HG03139 (cell line): Measurements from ENCODE around the gene TLCD3B.
"Not testable (repeated sequence)": the region's sequence is repeated elsewhere in the genome, so short reads cannot be mapped to it uniquely, and the experiment has no call there.

ENCODE experiments used
- ATAC-seq: cut with Tn5 transposase; IDR thresholded peaks from one replicate; pipeline ENCODE4 v1.9.1; 2021; ENCODE audit not compliant: unreplicated experiment

The TLCD3B gene

DNA sequence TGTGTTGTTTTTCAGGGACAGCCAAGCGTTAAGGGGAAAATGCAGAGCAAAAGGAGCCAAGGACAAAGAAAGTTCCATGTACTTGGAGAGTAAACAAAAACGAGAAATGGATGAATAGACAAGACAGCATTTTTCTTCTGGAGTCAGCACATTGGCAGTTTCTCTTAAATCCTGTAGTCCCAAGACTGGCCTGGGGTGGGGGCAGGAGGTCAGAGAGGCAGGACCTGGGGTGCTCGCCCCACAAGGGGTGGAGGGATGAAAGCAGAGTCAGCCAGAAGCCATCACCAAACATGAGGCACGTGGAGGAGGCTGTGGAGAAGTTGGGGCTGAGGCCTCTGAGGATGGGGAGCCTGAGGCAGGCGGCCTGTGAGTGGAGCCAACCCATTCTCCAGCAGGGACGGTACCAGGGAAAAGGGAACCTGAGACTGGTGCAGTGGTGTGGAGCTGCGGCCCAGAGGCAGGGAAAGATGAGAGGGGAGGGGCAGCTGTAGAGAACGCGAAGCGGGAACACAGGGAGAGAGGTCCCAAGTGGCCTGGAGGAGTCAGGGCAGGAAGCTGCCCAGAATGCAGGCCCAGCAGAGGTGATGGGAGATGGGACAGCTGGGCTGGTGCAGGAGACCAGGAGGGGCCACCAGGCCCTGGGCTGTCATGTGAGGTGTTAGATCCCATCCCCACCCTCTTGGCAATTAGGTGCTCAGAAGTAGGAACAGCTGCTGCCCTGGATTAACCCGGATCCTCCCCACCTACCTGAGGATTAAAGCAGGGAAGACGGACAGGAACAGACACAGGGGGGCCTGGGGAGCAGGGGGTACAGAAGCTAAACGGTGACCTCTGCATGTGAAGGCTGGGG is 3.3 kb downstream of the TLCD3B start:
- ATAC-seq, result no peak

- no peak for ATAC-seq
These were observed 4.6 kb downstream of the TLCD3B start for GRCh38 chr16:30026449-30026848.

DNA sequence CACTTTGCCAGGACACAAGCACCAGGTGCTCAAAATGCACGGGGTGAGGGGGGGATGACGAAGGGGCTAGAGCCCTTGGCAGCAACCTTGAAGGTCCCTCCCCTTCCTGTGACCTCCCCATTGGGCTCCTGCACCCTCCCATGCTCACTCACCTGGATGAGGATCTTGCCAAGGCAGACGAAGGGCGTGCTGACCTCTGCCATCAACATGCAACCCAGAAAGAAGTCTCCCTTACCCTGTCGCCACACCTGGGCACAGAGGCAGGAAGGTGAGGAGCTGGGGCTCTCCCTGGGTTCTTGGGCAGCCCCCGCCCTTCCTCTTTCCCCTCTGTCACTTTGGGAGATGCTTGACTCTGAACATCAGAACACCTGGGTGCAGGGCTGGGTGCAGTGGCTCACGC is 5.5 kb downstream of the TLCD3B start:
- ATAC-seq, result no peak

- no peak for ATAC-seq
These were observed 5.9 kb downstream of the TLCD3B start for GRCh38 chr16:30025156-30025555.

- ATAC-seq, result no peak
These were observed 6.6 kb downstream of the TLCD3B start for GRCh38 chr16:30024451-30024850.

DNA sequence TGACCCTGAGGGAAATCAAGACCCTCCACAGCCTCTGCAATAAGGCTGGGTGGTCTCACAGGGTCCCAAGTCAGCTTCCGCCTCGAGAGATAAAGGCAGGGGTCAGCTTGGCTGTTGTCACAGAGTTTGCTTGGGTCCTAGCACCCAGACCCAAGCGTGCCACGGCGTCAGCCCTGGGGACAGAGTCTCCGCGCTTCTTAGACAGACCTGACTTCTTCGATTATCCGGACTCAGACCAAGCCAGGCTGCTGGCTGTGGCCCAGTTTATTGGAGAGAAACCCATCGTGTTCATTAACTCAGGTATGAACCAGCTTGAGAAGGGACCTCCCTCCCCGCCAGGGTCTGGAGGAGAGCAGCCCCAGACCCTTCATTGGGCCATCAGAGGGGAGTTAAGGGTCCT is 7.5 kb downstream of the TLCD3B start:
- ATAC-seq, result no peak

GRCh38 chr16:30022887-30023286 is 8.2 kb downstream of the TLCD3B start, which contains the start of gene C16orf92:
TSS of gene C16orf92 (plus strand) at chr16:30023198. CDS start at chr16:30023341, 143 bp downstream.
- no peak for ATAC-seq

DNA sequence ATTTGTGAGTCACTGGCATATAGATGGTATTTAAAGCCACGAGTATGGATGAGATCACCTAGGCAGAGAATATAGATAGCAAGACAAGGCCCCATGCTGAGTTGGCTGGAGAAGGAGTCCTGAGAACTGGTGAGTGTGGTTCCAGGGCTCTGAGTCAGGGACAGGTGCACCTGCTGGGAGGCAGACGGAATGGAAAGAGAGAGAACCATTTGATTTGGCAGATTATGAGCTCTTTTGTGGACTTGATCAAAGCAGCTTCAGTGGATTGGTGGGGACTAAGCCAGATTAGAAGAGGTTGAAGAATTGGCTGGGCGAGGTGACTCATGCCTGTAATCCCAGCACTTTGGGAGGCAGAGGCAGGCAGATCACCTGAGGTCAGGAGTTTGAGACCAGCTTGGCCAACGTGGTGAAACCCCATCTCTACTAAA is 12.3 kb downstream of the TLCD3B start:
- no peak for ATAC-seq

- ATAC-seq, result not testable (repeated sequence)
These were observed 13.1 kb downstream of the TLCD3B start for GRCh38 chr16:30017937-30018336.

DNA sequence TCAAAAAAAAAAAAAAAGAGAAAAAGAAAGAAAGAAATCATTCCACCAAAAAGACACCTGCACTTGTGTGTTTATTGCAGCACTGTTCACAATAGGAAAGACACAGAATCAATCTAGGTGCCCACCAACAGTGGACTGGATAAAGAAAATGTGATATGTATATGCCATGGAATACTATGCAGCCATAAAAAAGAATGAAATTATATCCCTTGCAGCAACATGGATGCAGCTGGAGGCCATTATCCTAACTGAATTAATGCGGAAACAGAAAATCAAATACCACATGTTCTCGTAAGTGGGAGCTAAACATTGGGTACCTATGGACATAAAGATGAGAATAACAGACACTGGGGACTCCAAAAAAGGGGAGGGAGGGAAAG is 13.8 kb downstream of the TLCD3B start:
- ATAC-seq, result no peak

DNA sequence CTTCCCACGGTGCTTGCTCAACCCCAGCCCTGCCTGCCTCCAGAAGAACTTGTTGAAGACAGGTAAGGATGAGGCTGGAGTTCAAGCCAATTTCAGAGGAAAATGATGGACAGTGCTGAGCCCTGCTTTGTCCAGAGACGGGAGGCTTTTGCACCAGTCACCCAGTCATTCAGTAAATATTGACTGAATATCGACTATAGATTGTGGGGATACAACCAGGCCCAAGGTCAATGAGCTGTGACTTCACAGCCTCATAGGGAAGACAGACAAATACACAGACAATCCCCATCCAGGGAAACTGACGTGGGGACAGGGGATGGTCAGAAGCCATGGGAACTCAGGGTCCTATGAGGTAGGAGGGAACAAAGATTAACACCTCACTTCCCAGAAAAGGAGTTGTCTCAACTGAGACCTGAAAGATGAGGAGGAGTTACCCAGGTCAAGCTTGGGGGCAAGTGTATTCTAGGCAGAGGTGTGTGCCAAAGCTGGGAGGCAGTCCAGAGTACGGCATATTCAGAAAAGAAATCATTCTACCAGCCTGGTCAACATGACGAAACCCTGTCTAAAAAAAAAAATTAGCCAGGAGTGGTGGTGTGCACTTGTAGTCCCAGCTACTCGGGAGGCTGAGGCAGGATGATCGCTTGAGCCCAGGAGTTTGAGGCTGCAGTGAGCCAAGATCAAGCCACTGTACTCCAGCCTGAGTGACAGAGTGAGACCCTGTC is 14.4 kb downstream of the TLCD3B start:
- no peak for ATAC-seq

- ATAC-seq, result not testable (repeated sequence)
These were observed 15.6 kb downstream of the TLCD3B start for GRCh38 chr16:30015450-30015849.

DNA sequence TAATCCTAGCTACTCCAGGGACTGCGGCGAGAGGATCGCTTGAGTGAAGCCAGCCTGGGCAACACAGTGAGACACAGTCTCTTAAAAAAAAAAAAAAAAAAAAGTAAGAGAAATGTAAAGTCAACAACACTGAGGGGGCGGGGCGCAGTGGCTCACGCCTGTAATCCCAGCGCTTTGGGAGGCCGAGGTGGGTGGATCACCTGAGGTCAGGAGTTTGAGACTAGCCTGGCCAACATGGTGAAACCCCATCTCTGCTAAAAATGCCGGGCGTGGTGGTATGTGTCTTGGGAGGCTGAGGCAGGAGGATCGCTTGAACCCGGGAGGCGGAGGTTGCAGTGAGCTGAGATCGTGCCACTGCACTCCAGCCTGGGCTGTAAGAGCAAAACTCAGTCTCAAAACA is 18.5 kb downstream of the TLCD3B start:
- not testable (repeated sequence) for ATAC-seq

- ATAC-seq, result no peak
These were observed 19.2 kb downstream of the TLCD3B start for GRCh38 chr16:30011714-30012504.

- ATAC-seq, result no peak
These were observed 20.0 kb downstream of the TLCD3B start, which contains the start of gene DOC2A for GRCh38 chr16:30010844-30011713. TSS of gene DOC2A (minus strand) at chr16:30011027. CDS start at chr16:30010222, 805 bp downstream.

- ATAC-seq, result no peak
These were observed 20.9 kb downstream of the TLCD3B start for GRCh38 chr16:30009990-30010843.

- ATAC-seq, result no peak
These were observed 21.8 kb downstream of the TLCD3B start for GRCh38 chr16:30009085-30009862.

GRCh38 chr16:30007378-30007895 is 23.6 kb downstream of the TLCD3B start:
- no peak for ATAC-seq
